GM12891 (cell line): ENCODE data around the gene KCNQ1OT1.

Source experiments
- PAX5 ChIP-seq: IDR thresholded peaks from 2 replicates; pipeline ENCODE4 v1.6.1; 2011; ENCODE audit warnings: low read length, moderate library complexity, mild to moderate bottlenecking; ENCODE audit not compliant: insufficient read depth, severe bottlenecking
- POLR2A ChIP-seq: IDR thresholded peaks from 2 replicates; pipeline ENCODE4 v1.6.1; 2011; ENCODE audit warnings: low read depth, low read length, control low read depth
- POLR2AphosphoS5 ChIP-seq: IDR thresholded peaks from 2 replicates; pipeline ENCODE4 v1.6.1; 2011; ENCODE audit warnings: low read depth, low read length, control low read depth
- POU2F2 ChIP-seq: IDR thresholded peaks from 2 replicates; pipeline ENCODE4 v1.6.1; 2011; ENCODE audit warnings: low read depth, mild to moderate bottlenecking, control low read depth, low read length, moderate library complexity
- SPI1 ChIP-seq: IDR thresholded peaks from 2 replicates; pipeline ENCODE4 v1.6.1; 2011; ENCODE audit warnings: low read depth, low read length, control low read depth
- TAF1 ChIP-seq: IDR thresholded peaks from 2 replicates; pipeline ENCODE4 v1.6.1; 2011; ENCODE audit warnings: low read depth, low read length, control low read depth

- TF ChIP-seq SPI1: no peak
- TF ChIP-seq TAF1: no peak
- TF ChIP-seq POLR2A: no peak
- no peak for TF ChIP-seq POLR2AphosphoS5
- TF ChIP-seq PAX5: no peak
- no peak for TF ChIP-seq POU2F2
These were observed 21.4 kb downstream of the KCNQ1OT1 start for GRCh38 chr11:2678396-2678795.
